GM19239 (cell line): Measurements from ENCODE around the gene PRPF40B.

Experiments
- DNase-seq: peaks from one replicate; pipeline ENCODE4 v3.0.0; 2011; ENCODE audit warnings: low spot score; ENCODE audit not compliant: insufficient read length
- FAIRE-seq: peaks from 2 replicates; lab custom pipeline; 2011; peaks lifted over from hg19 to GRCh38; lab: Jason Lieb, UNC

The PRPF40B gene

DNA sequence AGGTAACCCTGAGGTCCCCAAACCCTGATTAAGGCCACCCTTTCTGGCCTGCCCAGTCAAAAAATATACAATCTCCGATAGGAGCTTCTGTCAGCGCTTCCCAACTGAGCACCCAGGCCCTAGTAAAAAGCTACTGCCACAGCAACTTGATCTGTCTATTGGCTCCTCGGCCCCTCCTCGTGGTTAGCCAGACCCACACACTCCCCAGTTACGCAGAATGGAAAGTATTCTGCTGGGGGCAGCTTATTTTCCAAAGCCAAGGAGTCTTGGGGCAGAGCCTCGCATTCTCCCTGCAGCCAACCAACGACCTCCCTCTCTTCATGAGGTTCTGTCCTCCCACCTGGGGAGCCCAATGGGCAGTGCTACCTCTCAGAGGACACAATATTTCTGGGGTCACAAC is 51.8 kb downstream of the PRPF40B start:
- FAIRE-seq, result no peak
- no peak for DNase-seq

DNA sequence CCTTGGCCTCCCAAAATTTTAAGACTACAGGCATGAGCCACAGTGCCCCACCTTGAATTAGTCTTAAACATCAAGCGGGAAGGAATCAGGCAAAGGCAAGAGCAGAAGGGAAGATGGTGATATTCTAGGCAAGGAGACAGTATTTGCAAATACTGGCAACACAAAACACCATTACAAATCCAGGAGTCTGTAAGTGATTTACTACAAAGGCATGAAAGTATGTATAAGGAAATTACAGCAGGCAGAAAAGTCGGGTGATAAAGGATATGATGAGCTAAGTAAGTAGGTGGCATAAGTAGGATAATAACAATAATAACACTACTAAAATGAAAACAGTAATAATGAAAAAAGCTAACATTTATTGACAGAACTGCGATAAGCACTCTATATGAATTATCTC is 55.4 kb downstream of the PRPF40B start:
- DNase-seq (no peak), FAIRE-seq (no peak)

DNA sequence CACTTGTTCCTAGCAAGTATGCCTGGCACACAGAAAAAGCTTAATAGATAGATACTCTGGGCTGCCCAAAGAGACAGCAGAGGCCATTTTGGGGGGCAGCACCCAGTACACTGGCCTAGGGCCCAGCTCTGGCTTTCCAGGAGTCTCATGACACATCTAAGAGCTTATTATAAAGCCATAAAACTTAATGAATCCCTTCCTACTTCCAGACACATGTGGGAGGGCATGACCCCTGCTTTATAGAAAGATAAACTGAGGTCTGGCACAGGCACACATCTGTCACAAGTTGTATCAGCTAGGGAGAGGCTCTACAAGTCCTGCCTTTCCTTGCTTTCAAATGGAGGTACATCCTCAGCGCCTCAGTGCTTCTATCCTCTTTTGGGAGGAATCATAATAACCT is 56.7 kb downstream of the PRPF40B start:
- DNase-seq (no peak), FAIRE-seq (no peak)

DNA sequence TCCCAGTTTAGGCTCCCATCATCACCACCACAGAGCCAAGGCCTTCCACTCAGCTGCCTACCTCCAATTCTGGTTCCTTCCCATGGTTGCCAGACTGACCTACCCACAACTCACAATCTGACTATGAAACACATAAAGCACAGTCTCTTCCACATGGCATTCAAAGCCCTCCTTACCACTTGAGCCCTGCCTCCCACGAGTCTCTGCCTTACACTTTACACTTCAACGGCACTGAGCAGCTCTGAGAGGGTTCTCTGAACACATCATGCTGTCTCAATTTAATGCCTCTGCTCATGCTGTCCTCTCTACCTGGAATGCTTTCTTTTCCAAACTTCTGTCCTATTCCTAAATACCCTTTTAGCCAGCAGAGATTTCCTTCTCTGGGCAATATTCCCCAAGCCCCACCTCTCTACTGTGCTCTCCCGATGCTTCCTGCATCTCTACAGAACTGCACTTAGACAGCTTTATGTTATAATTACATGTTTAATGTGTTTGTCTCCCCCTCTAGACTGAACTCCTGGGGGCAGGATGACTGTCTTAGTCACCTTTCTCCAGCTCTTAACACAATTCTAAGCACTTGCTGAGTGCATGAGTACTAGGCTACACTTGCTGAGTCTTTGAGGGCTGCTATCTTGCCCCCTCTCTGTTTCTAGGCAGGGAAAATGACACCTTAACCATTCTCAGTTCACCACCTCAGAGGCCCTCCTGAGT is 60.4 kb downstream of the PRPF40B start:
- FAIRE-seq (no peak), DNase-seq (no peak)

DNA sequence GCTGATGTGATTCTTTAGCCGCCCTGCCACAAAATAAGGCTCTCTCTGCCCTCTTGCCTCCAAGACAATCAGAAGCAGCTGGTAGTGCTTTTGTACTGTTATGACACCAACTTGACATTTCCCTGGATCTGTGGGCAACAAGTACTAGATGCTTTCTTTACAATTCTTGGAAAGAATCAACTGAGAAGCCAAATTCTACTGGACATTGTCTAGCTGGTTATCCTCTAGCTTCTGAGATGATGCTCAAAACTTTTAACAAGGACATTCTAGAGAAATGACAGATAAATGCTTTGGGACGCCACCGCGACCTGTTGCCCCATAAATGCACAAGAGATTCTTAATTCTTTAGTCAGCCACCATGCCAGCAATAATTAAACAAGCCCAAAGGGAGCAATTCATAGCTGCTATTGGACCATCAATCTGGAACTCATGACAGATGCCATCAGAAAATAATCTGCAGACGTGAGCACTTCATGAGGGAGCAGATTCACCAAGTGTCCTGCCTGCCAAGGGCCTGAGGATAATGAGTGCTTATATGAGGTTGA is 61.0 kb downstream of the PRPF40B start:
- no peak for DNase-seq
- FAIRE-seq, result no peak

DNA sequence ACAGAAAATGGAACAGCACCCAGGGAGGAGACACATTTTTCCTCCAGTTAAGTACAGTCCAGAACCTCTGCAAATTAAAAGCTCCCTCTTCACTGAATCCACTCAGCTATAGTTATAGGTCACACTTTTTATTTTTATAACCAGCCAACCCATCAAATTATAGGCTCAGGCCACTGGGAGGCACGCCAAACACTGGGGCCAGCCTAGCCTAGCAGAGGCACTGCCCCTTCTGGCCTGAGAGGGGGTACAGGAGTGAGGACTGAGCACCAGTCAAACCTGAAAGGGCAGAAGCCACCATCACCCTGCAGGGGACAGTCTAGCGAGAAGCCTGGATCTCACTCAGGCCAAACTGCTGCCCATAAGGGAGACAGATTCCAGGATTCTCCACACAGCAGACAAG is 64.6 kb downstream of the PRPF40B start:
- no peak for DNase-seq
- no peak for FAIRE-seq

DNA sequence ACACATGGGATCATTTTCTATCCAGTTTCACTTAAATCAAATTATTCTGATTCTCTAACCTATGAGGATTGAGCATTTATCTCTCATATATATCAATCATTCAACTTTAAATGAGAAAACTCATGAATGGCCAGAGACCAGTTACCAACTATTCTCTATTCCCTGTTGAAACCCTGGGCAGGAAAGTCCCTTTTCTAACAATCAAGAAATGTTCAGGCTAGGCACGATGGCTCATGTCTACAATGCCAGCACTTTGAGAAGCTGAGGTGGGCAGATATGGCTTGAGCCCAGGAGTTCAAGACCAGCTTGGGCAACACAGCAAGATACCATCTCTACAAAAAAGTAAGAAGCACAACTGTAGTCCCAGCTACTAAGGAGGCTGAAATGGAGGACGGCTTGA is 65.9 kb downstream of the PRPF40B start:
- FAIRE-seq (no peak), DNase-seq (no peak)

DNA sequence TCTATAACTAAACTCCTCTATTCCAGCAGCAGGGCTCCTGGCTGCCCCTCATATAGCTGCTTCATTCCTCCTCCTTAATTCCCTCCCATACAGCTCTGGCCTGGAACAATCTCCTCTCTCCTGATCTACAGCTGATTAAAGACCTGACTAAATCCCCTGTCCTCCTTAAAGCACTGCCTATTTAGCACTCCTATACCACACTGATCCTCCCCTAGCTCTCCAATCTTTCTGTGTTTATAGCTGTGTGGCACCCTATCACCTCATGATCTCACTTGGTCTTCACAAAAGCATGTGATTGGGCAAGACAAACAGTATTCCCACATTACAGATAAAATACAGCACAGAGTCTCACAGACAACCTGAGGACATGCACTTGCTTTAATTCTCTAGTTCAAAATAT is 66.4 kb downstream of the PRPF40B start:
- no peak for FAIRE-seq
- no peak for DNase-seq

DNA sequence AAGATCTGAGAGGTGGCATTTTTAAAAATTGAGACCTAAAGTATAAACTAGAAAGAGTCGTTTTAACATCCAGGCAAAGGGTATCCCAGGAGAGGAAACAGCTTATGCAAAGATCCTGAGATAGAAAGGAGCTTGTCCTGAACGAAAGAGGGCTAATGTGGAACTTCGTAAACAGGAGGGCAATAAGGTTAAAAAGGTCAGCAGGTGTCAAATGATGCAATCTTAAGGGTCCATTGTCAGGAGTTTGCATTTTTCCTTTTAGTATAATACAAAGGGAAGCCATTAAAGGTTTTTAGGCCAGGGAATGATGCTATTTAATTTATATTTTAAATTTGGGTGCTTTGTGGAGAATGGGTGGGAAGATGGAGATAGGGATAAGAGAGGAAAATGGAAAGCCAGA is 69.5 kb downstream of the PRPF40B start:
- FAIRE-seq (no peak), DNase-seq (no peak)

DNA sequence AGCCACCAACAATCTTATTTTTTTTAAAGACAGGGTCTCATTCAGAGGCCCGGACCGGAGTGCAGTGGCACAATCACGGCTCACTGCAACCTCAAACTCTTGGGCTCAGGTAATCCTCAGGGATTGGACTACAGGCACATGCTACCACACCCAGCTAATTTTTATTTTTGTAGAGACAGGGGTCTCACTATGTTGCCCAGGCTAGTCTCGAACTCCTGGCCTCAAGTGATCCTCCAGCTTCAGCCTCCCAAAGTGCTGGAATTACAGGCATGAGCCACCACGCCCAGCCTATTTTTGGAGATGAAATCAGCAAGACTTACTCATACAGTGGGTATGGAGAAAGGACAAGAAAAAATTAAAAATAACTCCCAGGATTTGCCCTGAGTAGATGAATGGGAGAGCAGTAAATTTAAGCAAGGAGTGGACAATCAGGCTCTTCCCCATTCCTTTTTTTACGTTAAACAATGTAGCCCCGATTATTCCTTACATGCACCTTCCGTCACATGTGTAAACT is 70.6 kb downstream of the PRPF40B start:
- no peak for DNase-seq
- no peak for FAIRE-seq
